ENCODE results near the gene MCM3AP.
"Not testable (repeated sequence)": the region's sequence is repeated elsewhere in the genome, so short reads cannot be mapped to it uniquely, and the experiment has no call there.

The MCM3AP gene

GRCh38 chr21:46243960-46244361 is 41.5 kb downstream of the MCM3AP start:
- DNase-seq (ENCODE audit: low read depth in 2 of 2): no peak

- no peak for DNase-seq (ENCODE audit: low read depth in 2 of 2)
Measured at GRCh38 chr21:46243325-46243724, 42.1 kb downstream of the MCM3AP start.

- not testable (repeated sequence) for DNase-seq (ENCODE audit: low read depth in 2 of 2)
Measured at GRCh38 chr21:46241577-46241976, 43.8 kb downstream of the MCM3AP start.

GRCh38 chr21:46239817-46240325 is 45.5 kb downstream of the MCM3AP start:
- no peak for DNase-seq (ENCODE audit: low read depth in 2 of 2)

GRCh38 chr21:46237474-46237873 is 47.9 kb downstream of the MCM3AP start:
- no peak for DNase-seq (ENCODE audit: low read depth in 2 of 2)

- no peak for DNase-seq (ENCODE audit: low read depth in 2 of 2)
Measured at GRCh38 chr21:46234436-46234950, 50.9 kb downstream of the MCM3AP start.

- DNase-seq (ENCODE audit: low read depth in 2 of 2): no peak
Measured at GRCh38 chr21:46229923-46230260, 55.5 kb downstream of the MCM3AP start.

GRCh38 chr21:46229133-46229922 is 56.1 kb downstream of the MCM3AP start:
- no peak for DNase-seq (ENCODE audit: low read depth in 2 of 2)

- DNase-seq (ENCODE audit: low read depth in 2 of 2): peak; percentile 96
Measured at GRCh38 chr21:46228345-46229051, 56.9 kb downstream of the MCM3AP start, which contains the start of gene LSS. TSS of gene LSS (minus strand) at chr21:46228774. CDS start at chr21:46228745, 29 bp downstream.

GRCh38 chr21:46227811-46228344 is 57.5 kb downstream of the MCM3AP start:
- DNase-seq (ENCODE audit: low read depth in 2 of 2): no peak

GRCh38 chr21:46226920-46227599 is 58.4 kb downstream of the MCM3AP start:
- DNase-seq (ENCODE audit: low read depth in 2 of 2): peak; percentile 0 to 6

- DNase-seq (ENCODE audit: low read depth in 2 of 2): no peak
Measured at GRCh38 chr21:46226146-46226545, 59.3 kb downstream of the MCM3AP start.

GRCh38 chr21:46223661-46224060 is 61.8 kb downstream of the MCM3AP start:
- DNase-seq (ENCODE audit: low read depth in 2 of 2): not testable (repeated sequence)

- DNase-seq (ENCODE audit: low read depth in 2 of 2): no peak
Measured at GRCh38 chr21:46223217-46223616, 62.2 kb downstream of the MCM3AP start.

GRCh38 chr21:46222436-46223116 is 62.8 kb downstream of the MCM3AP start:
- no peak for DNase-seq (ENCODE audit: low read depth in 2 of 2)

GRCh38 chr21:46221664-46222435 is 63.6 kb downstream of the MCM3AP start:
- DNase-seq (ENCODE audit: low read depth in 2 of 2): no peak

- DNase-seq (ENCODE audit: low read depth in 2 of 2): no peak
Measured at GRCh38 chr21:46220847-46221246, 64.6 kb downstream of the MCM3AP start.

- DNase-seq (ENCODE audit: low read depth in 2 of 2): no peak
Measured at GRCh38 chr21:46220275-46220810, 65.1 kb downstream of the MCM3AP start.

GRCh38 chr21:46219591-46220239 is 65.7 kb downstream of the MCM3AP start:
- no peak for DNase-seq (ENCODE audit: low read depth in 2 of 2)
